MCF 10A (cell line): ENCODE results near the gene CWF19L2. TPM values are rescaled to one million over a fixed set of nuclear protein-coding genes. Genes with fewer than 3 reads are reported as not detected.
A peak's percentile ranks its signal among the peaks of the same experiment; 100 is the strongest.

Experiments
- BruUV-seq: library from RNA; stranded (reverse); fragments of 400-500 nt; replicated peaks from 2 replicates; lab custom pipeline; 2021; lab: Mats Ljungman, UMichigan
- CTCF ChIA-PET: fragments of 300-600 bp; sonication (Branson Sonifier 250); formaldehyde crosslinking; extraction: SDS; loops from one replicate; lab custom pipeline; 2021; ENCODE audit warnings: antibody characterized with exemption, inconsistent platforms; lab: Yijun Ruan, JAX
- POLR2A ChIA-PET: fragments of 300-600, 350-650 bp; sonication (Branson Sonifier 250); formaldehyde crosslinking; extraction: SDS; loops from one replicate; lab custom pipeline; 2020; ENCODE audit warnings: antibody characterized with exemption, inconsistent platforms; lab: Yijun Ruan, JAX
- DNase-seq: peaks from one replicate; pipeline ENCODE4 v3.0.0-alpha.2; 2018; ENCODE audit not compliant: unreplicated experiment
- H3K27ac Mint-ChIP-seq: one replicate; pipeline ENCODE4 v1.8.0; 2022; ENCODE audit warnings: mild to moderate bottlenecking, low read depth, mixed read lengths; ENCODE audit not compliant: unreplicated experiment
- H3K27me3 Mint-ChIP-seq: one replicate; pipeline ENCODE4 v1.8.0; 2022; ENCODE audit warnings: mixed read lengths; ENCODE audit not compliant: insufficient read depth, unreplicated experiment
- H3K36me3 Mint-ChIP-seq: one replicate; pipeline ENCODE4 v1.8.0; 2022; ENCODE audit warnings: mild to moderate bottlenecking, moderate library complexity, mixed read lengths; ENCODE audit not compliant: insufficient read depth, unreplicated experiment
- H3K4me1 Mint-ChIP-seq: one replicate; pipeline ENCODE4 v1.8.0; 2022; ENCODE audit warnings: mixed read lengths; ENCODE audit not compliant: insufficient read depth, unreplicated experiment
- H3K4me3 Mint-ChIP-seq: one replicate; pipeline ENCODE4 v1.8.0; 2022; ENCODE audit warnings: mild to moderate bottlenecking, moderate library complexity, mixed read lengths; ENCODE audit not compliant: unreplicated experiment
- H3K9me3 Mint-ChIP-seq: one replicate; pipeline ENCODE4 v1.8.0; 2022; ENCODE audit warnings: mixed read lengths; ENCODE audit not compliant: unreplicated experiment
- CTCF ChIP-seq: fragments of 200-600 bp; IDR thresholded peaks from one replicate; pipeline ENCODE4 v1.8.0; 2022; ENCODE audit warnings: antibody characterized with exemption, mild to moderate bottlenecking; ENCODE audit not compliant: unreplicated experiment
- intact Hi-C: fragments of 100-400 bp; cut with micrococcal nuclease; formaldehyde crosslinking; loops from 2 replicates; pipeline ENCODE4 v1.14.1; 2022
- total RNA-seq: library from RNA; stranded (reverse); gene quantifications from 2 replicates; pipeline ENCODE4 v1.2.3, GENCODE V29; 2022

CWF19L2 gene
- total RNA-seq, 1 experiment from 2014 or later: 8.5 TPM

DNA sequence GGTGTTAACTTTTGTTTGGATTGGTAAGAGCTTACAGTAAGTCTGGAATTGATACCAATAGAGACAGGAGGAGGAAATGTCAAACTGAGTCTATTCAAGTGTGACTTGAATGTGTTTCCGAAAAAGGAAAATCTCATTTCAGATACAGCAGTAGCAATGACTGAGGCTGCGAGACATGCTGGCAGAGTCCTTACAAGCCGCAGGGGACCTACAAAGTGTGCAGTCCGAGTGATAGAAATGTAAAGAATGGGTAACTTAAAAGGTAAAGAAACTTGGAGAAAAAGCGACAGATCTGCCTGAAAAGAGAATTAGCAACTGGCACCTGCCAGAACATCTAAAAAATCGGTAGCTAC lies 444 bp downstream of the CWF19L2 start:
- Mint-ChIP-seq H3K36me3 (peaks cover 20% of the 10 kb centered on the region), H3K4me1 (peaks cover 16% of the 10 kb centered on the region), H3K27ac (peak overlapping the region; percentile 87), H3K9me3 (no peaks in the 10 kb centered on the region), H3K4me3 (peak overlapping the region; percentile 91), H3K27me3 (peaks cover 4% of the 10 kb centered on the region)
- TF ChIP-seq CTCF: no peak
- POLR2A ChIA-PET: interaction anchor here (0.6 to 2.7 kb wide), 14 partner anchors 10 to 1301 kb away, joined by 3 to 23 read pairs (median 4); no protein-coding TSS in a partner anchor
- DNase-seq: no peak
- intact Hi-C loops: no loop called here
- CTCF ChIA-PET: interaction anchor here (0.6 to 1.4 kb wide), 5 partner anchors 10 to 1138 kb away, joined by 3 to 6 read pairs (median 3); no protein-coding TSS in a partner anchor
- BruUV-seq: TSS peak; percentile 76

GRCh38 chr11:107453594-107454286 lies 3.9 kb downstream of the CWF19L2 start:
- no peaks in the 10 kb centered on the region for H3K27me3 Mint-ChIP-seq
- H3K4me3 Mint-ChIP-seq: no peak overlapping the region
- no peaks in the 10 kb centered on the region for H3K9me3 Mint-ChIP-seq
- TF ChIP-seq CTCF: no peak
- peaks cover 16% of the 10 kb centered on the region for H3K4me1 Mint-ChIP-seq
- H3K36me3 Mint-ChIP-seq: peaks cover 36% of the 10 kb centered on the region
- intact Hi-C loops: no loop called here
- DNase-seq: no peak
- ChIA-PET POLR2A (interaction anchor here (0.6 kb wide), 1 partner anchor 9 kb away, joined by 3 read pairs; no protein-coding TSS in a partner anchor), CTCF (interaction anchor here (0.7 kb wide), 1 partner anchor 852 kb away, joined by 3 read pairs; no protein-coding TSS in a partner anchor)
- no peak overlapping the region for H3K27ac Mint-ChIP-seq
- BruUV-seq: no TSS peak

DNA sequence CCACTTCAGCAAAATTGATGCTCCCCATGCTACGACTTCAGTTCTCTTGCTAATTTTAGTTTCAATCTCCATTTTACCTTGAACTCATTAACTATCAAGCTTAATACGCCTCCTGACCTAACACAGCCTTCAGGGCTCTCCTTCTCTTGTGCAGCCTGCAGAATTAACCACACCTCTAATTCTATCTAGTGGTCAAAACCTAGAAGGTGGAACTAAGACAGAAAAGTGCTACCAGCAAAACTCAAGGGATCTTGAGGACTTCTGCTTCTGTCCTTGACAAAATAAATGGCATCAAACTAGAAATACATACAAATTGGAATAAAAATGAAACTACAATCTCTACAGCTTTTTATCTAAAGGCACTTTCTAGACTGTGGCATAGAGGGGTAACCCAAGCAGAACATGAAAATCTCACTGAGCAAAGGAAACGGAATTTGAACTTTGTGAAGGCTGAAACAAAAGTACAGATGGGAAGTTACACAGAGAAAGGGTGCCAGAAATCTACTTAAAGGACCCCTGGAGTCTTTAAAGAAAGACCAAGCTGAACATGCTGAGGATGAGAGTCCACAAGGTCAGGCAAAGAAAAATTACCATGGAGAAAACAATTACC lies 10.7 kb downstream of the CWF19L2 start:
- no peak for TF ChIP-seq CTCF
- peaks cover 55% of the 10 kb centered on the region for H3K36me3 Mint-ChIP-seq
- H3K27ac Mint-ChIP-seq: no peak overlapping the region
- POLR2A ChIA-PET: interaction anchor here (0.6 kb wide), 1 partner anchor 956 kb away, joined by 3 read pairs; no protein-coding TSS in a partner anchor
- CTCF ChIA-PET: no interaction called here
- no TSS peak for BruUV-seq
- DNase-seq: no peak
- intact Hi-C loops: no loop called here
- no peak overlapping the region for H3K4me3 Mint-ChIP-seq
- no peaks in the 10 kb centered on the region for H3K9me3 Mint-ChIP-seq
- H3K27me3 Mint-ChIP-seq: no peaks in the 10 kb centered on the region
- H3K4me1 Mint-ChIP-seq: no peaks in the 10 kb centered on the region

DNA sequence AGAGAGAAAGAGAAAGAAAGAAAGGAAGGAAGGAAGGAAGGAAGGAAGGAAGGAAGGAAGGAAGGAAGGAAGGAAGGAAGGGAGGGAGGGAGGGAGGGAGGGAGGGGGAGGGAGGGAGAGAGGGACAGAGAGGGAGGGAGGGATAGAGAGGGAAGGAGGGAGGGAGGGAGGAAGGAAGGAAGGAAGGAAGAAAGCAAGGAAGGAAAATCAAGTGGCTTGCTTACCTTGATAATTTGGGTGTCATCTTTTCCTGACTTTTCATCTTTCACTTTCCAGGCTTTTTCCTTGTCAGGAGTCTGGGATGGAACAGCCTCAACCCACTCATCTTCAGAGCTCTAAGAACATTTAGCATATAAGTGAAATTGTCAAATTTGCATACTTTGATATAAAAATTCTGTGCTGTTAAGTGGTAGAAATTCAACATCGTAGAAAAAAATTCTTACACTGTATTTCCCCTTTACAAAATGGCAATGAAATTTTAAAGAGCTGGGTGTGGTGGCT lies 14.9 kb downstream of the CWF19L2 start:
- H3K27ac Mint-ChIP-seq: no peak overlapping the region
- ChIA-PET CTCF (interaction anchor here (0.7 kb wide), 1 partner anchor 31 kb away, joined by 3 read pairs; no protein-coding TSS in a partner anchor), POLR2A (no interaction called here)
- no peaks in the 10 kb centered on the region for H3K27me3 Mint-ChIP-seq
- peaks cover 67% of the 10 kb centered on the region for H3K36me3 Mint-ChIP-seq
- H3K9me3 Mint-ChIP-seq: no peaks in the 10 kb centered on the region
- no peak for DNase-seq
- no TSS peak for BruUV-seq
- intact Hi-C loops: no loop called here
- H3K4me3 Mint-ChIP-seq: no peak overlapping the region
- no peak for TF ChIP-seq CTCF
- H3K4me1 Mint-ChIP-seq: no peaks in the 10 kb centered on the region
